HG03103 (cell line): ENCODE measurements around the gene TP53BP1.
A peak's percentile ranks its signal among the peaks of the same experiment; 100 is the strongest.

Experiments used
- ATAC-seq: cut with Tn5 transposase; IDR thresholded peaks from one replicate; pipeline ENCODE4 v1.9.1; 2021; ENCODE audit warnings: low read depth; ENCODE audit not compliant: unreplicated experiment

TP53BP1 gene

DNA sequence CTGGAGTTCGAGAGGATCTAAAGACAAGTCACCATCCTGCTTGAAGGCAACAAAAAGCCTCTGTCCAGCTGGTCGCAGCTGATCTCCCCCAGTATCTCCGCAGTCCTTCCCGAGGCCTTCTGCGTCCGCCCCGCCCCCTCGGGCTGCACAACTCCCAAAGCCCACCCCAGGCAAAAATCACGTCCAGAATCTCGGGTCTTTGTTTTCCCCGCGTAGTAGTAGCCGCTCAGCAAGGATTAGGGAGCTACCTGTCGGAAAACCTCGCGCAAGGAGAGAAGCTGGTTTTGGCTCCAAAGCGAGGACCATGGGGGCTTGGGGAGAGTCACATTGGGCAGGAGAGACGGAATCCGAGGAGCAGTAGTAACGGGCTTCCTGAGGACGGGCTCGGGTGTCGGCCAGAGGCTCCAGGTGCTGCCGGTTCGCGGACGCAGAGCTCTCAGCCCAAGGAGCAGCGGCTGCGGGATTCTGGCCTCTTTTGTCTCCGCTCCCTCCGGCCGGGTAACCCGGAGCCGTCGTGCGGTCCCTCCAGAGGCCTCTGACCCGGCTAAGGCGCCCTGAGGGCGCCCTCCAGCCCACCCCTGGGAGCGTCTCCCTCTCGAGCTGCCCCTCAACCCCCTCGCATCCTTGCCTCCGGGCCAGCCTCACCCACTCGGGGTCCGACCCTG is 122.5 kb downstream of the TP53BP1 start:
- ATAC-seq, result peak; percentile 28

DNA sequence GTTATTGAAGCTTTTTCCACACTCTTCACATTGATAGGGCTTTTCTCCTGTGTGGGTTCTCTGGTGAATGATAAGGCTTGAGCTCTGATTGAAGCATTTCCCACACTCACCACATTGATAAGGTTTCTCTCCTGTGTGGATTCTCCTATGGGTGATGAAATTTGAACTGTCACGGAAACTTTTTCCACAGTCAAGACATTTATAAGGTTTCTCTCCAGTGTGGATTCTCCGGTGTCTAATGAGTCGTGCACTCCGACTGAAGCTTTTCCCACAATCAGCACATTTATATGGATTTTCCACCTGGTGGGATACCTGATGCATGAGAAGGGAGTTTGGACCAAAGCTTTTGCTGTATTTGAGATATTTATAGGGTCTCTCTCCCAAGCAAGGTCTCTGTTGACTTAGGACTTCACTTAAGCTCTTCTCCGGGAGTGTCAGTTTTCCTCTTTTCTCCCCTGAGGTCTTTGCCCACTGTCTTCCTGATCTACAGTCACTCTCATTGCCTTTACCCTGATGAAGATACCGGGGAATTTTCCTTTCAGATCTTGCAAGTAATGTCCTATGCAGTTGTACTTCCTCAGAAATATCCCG is 131.5 kb downstream of the TP53BP1 start:
- no peak for ATAC-seq

DNA sequence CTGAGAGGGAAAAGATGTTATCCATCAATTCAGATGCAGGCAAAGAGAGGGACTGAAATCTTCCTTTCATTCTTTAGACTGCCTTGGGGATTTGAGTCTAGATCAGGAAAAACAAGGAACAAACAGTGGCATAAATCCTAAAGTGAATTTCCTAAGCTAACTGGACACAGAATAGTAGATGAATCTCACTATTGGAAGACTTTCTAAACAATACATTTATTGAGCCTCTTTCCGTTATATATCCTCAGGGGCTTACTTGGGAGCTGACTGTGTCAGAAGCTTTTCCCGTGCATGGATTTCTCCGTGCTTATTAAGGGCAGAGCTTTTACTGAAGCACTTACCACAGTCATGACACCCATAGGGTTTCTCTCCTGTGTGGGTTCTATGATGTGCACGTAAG is 132.1 kb downstream of the TP53BP1 start:
- ATAC-seq, result no peak
